ENCODE measurements around the gene KLLN. TPM values are rescaled to one million over a fixed set of nuclear protein-coding genes. Genes with fewer than 3 reads are reported as not detected.

Gene KLLN
- total and polyA plus RNA-seq, 9 of the 15 experiments (the other 6 are each of a cell fraction or from before 2014, with no cell fraction given): 0.07 to 0.40 (median 0.25) TPM

DNA sequence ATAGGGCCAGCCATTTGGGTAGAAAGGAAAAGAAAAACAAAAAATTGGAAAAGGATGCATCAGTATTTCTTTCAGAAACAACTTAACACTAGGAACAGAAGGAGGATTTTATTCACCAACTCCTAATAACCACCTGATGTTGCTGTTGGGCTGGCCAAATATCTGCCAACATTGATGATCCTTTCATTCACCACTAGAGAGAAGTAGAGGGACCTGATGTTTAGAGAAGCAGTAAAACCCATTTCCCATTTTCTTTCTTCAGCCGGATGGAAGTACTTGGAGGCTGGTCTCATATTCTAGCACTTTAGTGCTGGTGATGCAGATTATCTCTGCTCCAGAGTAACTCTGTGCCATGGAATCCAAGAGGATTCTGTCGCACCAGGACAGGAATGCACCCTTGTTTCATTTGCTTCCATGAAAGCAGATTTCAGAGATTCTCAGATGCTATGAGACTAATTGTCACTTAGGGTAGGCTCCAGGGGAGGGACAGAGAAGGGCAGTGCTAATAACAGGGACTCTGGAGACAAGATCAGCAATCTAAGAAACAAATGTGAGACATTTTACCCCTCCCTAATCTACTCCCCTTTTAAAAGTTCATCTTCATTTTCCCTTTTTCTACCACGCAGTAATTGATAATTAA lies 3.1 kb downstream of the KLLN start:
- Histone ChIP-seq H3K79me2 (ENCODE audit: control insufficient read depth, insufficient read depth, low read length) (peaks cover 17% of the 10 kb centered on the region), H3K4me2 (ENCODE audit: insufficient read depth, low read length) (no peak overlapping the region), H3K9me3 (replicated peaks; ENCODE audit: control insufficient read depth, insufficient read depth, low read depth, low read length) (no peaks in the 10 kb centered on the region), H3K36me3 (ENCODE audit: control insufficient read depth, insufficient read depth, low read length) (no peaks in the 10 kb centered on the region), H3K27ac (ENCODE audit: extremely low read depth, low read depth, low read length) (no peak overlapping the region), H3K4me3 (no peak overlapping the region), H3K9ac (ENCODE audit: insufficient read depth in 1 of 2, low read depth in 2 of 2, low read length in 2 of 2) (no peak overlapping the region), H3K27me3 (ENCODE audit: control insufficient read depth in 2 of 2, insufficient read depth in 2 of 2, low read length in 2 of 2) (no peaks in the 10 kb centered on the region), H3K9me1 (ENCODE audit: control insufficient read depth, insufficient read depth, low read length) (no peaks in the 10 kb centered on the region), H3K4me1 (replicated peaks in 1 of 2; ENCODE audit: control insufficient read depth in 2 of 2, insufficient read depth in 2 of 2, low read length in 2 of 2) (peaks cover 3 to 11% of the 10 kb centered on the region in 2 experiments; a peak in 4 of 5 replicates), H2AFZ (ENCODE audit: low read depth, low read length) (no peak overlapping the region), H4K20me1 (replicated peaks; ENCODE audit: control insufficient read depth, insufficient read depth, low read length) (peaks cover 6% of the 10 kb centered on the region; the same call in 1 of the 2 replicates)
- intact Hi-C loops (cut with micrococcal nuclease): loop anchor here (5.0 kb wide), 2 partner anchors 43 to 527 kb away; partner anchors contain the start of gene ATAD1
- ATAC-seq (no peak), DNase-seq (ENCODE audit: extremely low read depth in 1 of 4, low spot score in 3 of 4) (peak in 2 of 4 experiments; percentile 16 to 34), FAIRE-seq (peak; percentile 65)
- in situ Hi-C loops (cut with MboI): loop anchor here (25.0 kb wide), 1 partner anchor 227 kb away; no protein-coding TSS in a partner anchor
- POLR2A ChIA-PET: no interaction called here
- BruUV-seq (replicated peaks): no TSS peak
- 53% methylated on average over 3 of the region's 3 CpGs for WGBS (ENCODE audit: insufficient coverage, low coverage, missing lambda C conversion rate)
- CTCF ChIA-PET (ENCODE audit: low intra/inter-chr PET ratio): interaction anchor here (1.1 kb wide), 1 partner anchor 255 kb away, joined by 3 read pairs; no protein-coding TSS in a partner anchor
- TF ChIP-seq ZNF232 (CRISPR knock-in tag; IDR thresholded peaks at IDR 0.05) (no peak), PHB2 (IDR thresholded peaks at IDR 0.05; ENCODE audit: low read depth) (no peak), REST (IDR thresholded peaks at IDR 0.05; ENCODE audit: borderline replicate concordance) (peak; percentile 29; the same call in 1 of the 2 replicates), REST (CRISPR knock-in tag; IDR thresholded peaks at IDR 0.05; ENCODE audit: low read depth) (no peak), SFPQ (IDR thresholded peaks at IDR 0.05; ENCODE audit: low read depth, low read length) (no peak), DEAF1 (CRISPR knock-in tag; IDR thresholded peaks at IDR 0.05) (peak; percentile 46), ZNF79 (CRISPR knock-in tag; IDR thresholded peaks at IDR 0.05; ENCODE audit: low read depth) (no peak), SMC3 (conservative IDR thresholded peaks at IDR 0.05; ENCODE audit: insufficient read depth, low read depth, low read length) (0 out of 2 replicates have a peak, but pooled peaks have one; percentile 30)
